K562 treated with DMSO at 1 percent for 48 hours (cell line): ENCODE results near the gene HDHD5. TPM values are rescaled to one million over a fixed set of nuclear protein-coding genes. Genes with fewer than 3 reads are reported as not detected.

Source experiments
- total RNA-seq: library from RNA; unstranded; fragments of 300-600 nt; gene quantifications from 2 replicates; pipeline ENCODE4 v1.2.3, GENCODE V29; 2022; ENCODE audit warnings: low replicate concordance; ENCODE audit errors: extremely low read depth

Gene HDHD5
- total RNA-seq, result not detected in 2 replicates

GRCh38 chr22:17158568-17159503, at the start of gene HDHD5:
TSS of gene HDHD5 (minus strand) at chr22:17159277. CDS start at chr22:17159251, 26 bp downstream.

GRCh38 chr22:17121233-17122195, 37.6 kb downstream of the HDHD5 start, which contains the start of gene TMEM121B:
TSS of gene TMEM121B (minus strand) at chr22:17121360. CDS start at chr22:17121127, 233 bp downstream.

Other genes starting within 250 kb of the HDHD5 start
- gene GAB4, start 151.1 kb downstream of the HDHD5 start, total RNA-seq, result not detected in 2 replicates
- gene IL17RA, start 74.3 kb downstream of the HDHD5 start, total RNA-seq, result not detected in 2 replicates
- not detected in 2 replicates for gene TMEM121B, start 37.9 kb downstream of the HDHD5 start, total RNA-seq
- not detected in 2 replicates for gene ADA2, start 60.2 kb upstream of the HDHD5 start, total RNA-seq
- not detected in 2 replicates for gene CECR2, start 210.2 kb upstream of the HDHD5 start, total RNA-seq